Fibroblast of lung (primary cell): ENCODE measurements around the gene SURF6. TPM values are rescaled to one million over a fixed set of nuclear protein-coding genes. Genes with fewer than 3 reads are reported as not detected.

Experiments used
- DNase-seq, 2 donors: peaks; one replicate each; pipeline versions ENCODE4 v3.0.0 to v3.0.0-alpha.2; 2010; ENCODE audit warnings: low read depth in 2 of 2
- H2AFZ ChIP-seq: 2 replicates; pipeline ENCODE4 v1.5.1; 2012; ENCODE audit warnings: low read length, control low read depth, inconsistent platforms
- H3K27ac ChIP-seq: 2 replicates; pipeline ENCODE4 v1.5.1; 2011; ENCODE audit warnings: low read length, control low read depth; ENCODE audit not compliant: insufficient read depth
- H3K27me3 ChIP-seq: 2 replicates; pipeline ENCODE4 v1.5.1; 2011; ENCODE audit warnings: mild to moderate bottlenecking, low read length; ENCODE audit not compliant: control insufficient read depth, insufficient read depth
- H3K36me3 ChIP-seq: 2 replicates; pipeline ENCODE4 v1.5.1; 2011; ENCODE audit warnings: low read length; ENCODE audit not compliant: control insufficient read depth, insufficient read depth
- H3K4me1 ChIP-seq: 2 replicates; pipeline ENCODE4 v1.5.1; 2011; ENCODE audit warnings: low read length; ENCODE audit not compliant: control insufficient read depth, insufficient read depth; ENCODE audit errors: extremely low read depth
- H3K4me2 ChIP-seq: 2 replicates; pipeline ENCODE4 v1.5.1; 2011; ENCODE audit warnings: low read length, control low read depth; ENCODE audit not compliant: insufficient read depth; ENCODE audit errors: extremely low read depth
- H3K4me3 ChIP-seq, 4 experiments: fragments of 200-600 bp in 1 of 4; sonication (generic) in 1 of 4; replicated peaks in 1 of 4; 2 replicates each; pipeline ENCODE4 v1.5.1; 2011 to 2016; ENCODE audit warnings: low read length in 4 of 4, low read depth in 3 of 4, mild to moderate bottlenecking in 3 of 4, control low read depth in 2 of 4, inconsistent platforms in 1 of 4, mixed read lengths in 1 of 4; ENCODE audit not compliant: insufficient read depth in 1 of 4; ENCODE audit errors: control extremely low read depth in 1 of 4
- H3K79me2 ChIP-seq: 2 replicates; pipeline ENCODE4 v1.5.1; 2012; ENCODE audit warnings: mild to moderate bottlenecking, low read length, inconsistent platforms; ENCODE audit not compliant: control insufficient read depth, insufficient read depth
- H3K9ac ChIP-seq: 2 replicates; pipeline ENCODE4 v1.5.1; 2011; ENCODE audit warnings: mild to moderate bottlenecking, low read length, control low read depth; ENCODE audit not compliant: insufficient read depth
- H3K9me3 ChIP-seq: 2 replicates; pipeline ENCODE4 v1.5.1; 2012; ENCODE audit warnings: low read depth, low read length; ENCODE audit not compliant: control insufficient read depth, insufficient read depth
- H4K20me1 ChIP-seq: 2 replicates; pipeline ENCODE4 v1.5.1; 2011; ENCODE audit warnings: low read length; ENCODE audit not compliant: control insufficient read depth, insufficient read depth; ENCODE audit errors: extremely low read depth
- EZH2 ChIP-seq: IDR thresholded peaks from 2 replicates; pipeline ENCODE4 v1.5.1; 2012; ENCODE audit warnings: low read length, control low read depth, mild to moderate bottlenecking; ENCODE audit errors: missing control alignments
- polyA plus RNA-seq, 2 donors: library from polyadenylated mRNA; depleted of rRNA in 1 of 2; stranded (reverse) in 1 of 2; unstranded in 1 of 2; fragments of >200 nt; gene quantifications; 2 replicates each; pipeline ENCODE4 v1.2.1, GENCODE V29; 2011 to 2012; ENCODE audit warnings: missing spikeins in 1 of 2
- total RNA-seq: library from RNA; depleted of rRNA; stranded (reverse); fragments of >200 nt; gene quantifications from 2 replicates; pipeline ENCODE4 v1.2.1, GENCODE V29; 2014
- TF ChIP-seq, protein P1 (sequence below), 2 donors: IDR thresholded peaks in 1 of 2; conservative IDR thresholded peaks in 1 of 2; 1 replicate in 1 of 2; 2 replicates in 1 of 2; pipeline ENCODE4 v1.5.1; 2011 to 2012; ENCODE audit warnings: low read length in 2 of 2, control low read depth in 1 of 2, inconsistent platforms in 1 of 2, low read depth in 1 of 2, mild to moderate bottlenecking in 1 of 2

SURF6 gene
- total and polyA plus RNA-seq, 2 donors (not counting 1 experiment from before 2014, with no cell fraction given): 4.8 to 8.3 TPM

- Histone ChIP-seq H3K4me1 (no peaks in the 10 kb centered on the region), H3K27ac (no peak overlapping the region)
- TF ChIP-seq EZH2: no peak
- TF ChIP-seq, protein P1, sequence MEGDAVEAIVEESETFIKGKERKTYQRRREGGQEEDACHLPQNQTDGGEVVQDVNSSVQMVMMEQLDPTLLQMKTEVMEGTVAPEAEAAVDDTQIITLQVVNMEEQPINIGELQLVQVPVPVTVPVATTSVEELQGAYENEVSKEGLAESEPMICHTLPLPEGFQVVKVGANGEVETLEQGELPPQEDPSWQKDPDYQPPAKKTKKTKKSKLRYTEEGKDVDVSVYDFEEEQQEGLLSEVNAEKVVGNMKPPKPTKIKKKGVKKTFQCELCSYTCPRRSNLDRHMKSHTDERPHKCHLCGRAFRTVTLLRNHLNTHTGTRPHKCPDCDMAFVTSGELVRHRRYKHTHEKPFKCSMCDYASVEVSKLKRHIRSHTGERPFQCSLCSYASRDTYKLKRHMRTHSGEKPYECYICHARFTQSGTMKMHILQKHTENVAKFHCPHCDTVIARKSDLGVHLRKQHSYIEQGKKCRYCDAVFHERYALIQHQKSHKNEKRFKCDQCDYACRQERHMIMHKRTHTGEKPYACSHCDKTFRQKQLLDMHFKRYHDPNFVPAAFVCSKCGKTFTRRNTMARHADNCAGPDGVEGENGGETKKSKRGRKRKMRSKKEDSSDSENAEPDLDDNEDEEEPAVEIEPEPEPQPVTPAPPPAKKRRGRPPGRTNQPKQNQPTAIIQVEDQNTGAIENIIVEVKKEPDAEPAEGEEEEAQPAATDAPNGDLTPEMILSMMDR (conservative IDR thresholded peaks at IDR 0.05 in 1 of 2, IDR thresholded peaks at IDR 0.05 in 1 of 2; ENCODE audit: low read depth in 1 of 2, low read length in 2 of 2): no peak
Observed at GRCh38 chr9:133315997-133316396, 20.0 kb downstream of the SURF6 start.

DNA sequence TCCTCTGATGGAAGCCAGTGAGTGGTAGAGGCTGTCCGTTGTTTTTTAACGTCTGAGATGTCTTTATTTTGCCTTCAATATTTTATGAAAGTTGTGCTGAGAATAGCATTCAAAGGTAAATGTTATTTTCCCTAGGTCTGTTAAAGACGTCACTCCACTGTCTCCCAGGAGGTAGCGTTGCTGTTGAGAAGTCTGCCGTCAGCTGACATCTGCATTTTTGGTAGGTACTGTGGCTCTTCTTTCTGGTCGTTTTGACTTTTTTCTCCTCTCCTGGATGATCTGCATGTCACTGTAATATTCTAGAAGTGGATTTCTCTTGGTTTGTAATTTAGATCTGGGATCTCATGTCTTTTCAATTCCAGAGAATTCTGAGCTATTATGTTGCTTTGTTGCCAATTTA, 26.4 kb downstream of the SURF6 start:
- H2AFZ ChIP-seq: no peak overlapping the region
- no peaks in the 10 kb centered on the region for H3K27me3 ChIP-seq
- TF ChIP-seq, protein P1 (conservative IDR thresholded peaks at IDR 0.05 in 1 of 2, IDR thresholded peaks at IDR 0.05 in 1 of 2; ENCODE audit: low read depth in 1 of 2, low read length in 2 of 2): no peak
- TF ChIP-seq EZH2: no peak

More at GRCh38 chr9:133315997-133316396, 20.0 kb downstream of the SURF6 start:
- H3K27me3 ChIP-seq: no peaks in the 10 kb centered on the region
- no peak overlapping the region for H3K9ac ChIP-seq
- H3K79me2 ChIP-seq: no peaks in the 10 kb centered on the region
- no peaks in the 10 kb centered on the region for H3K9me3 ChIP-seq
- H3K4me2 ChIP-seq: no peak overlapping the region
- no peaks in the 10 kb centered on the region for H3K36me3 ChIP-seq
- H4K20me1 ChIP-seq: no peaks in the 10 kb centered on the region
- H2AFZ ChIP-seq: no peak overlapping the region
- no peak for DNase-seq
- no peak overlapping the region for H3K4me3 ChIP-seq

DNA sequence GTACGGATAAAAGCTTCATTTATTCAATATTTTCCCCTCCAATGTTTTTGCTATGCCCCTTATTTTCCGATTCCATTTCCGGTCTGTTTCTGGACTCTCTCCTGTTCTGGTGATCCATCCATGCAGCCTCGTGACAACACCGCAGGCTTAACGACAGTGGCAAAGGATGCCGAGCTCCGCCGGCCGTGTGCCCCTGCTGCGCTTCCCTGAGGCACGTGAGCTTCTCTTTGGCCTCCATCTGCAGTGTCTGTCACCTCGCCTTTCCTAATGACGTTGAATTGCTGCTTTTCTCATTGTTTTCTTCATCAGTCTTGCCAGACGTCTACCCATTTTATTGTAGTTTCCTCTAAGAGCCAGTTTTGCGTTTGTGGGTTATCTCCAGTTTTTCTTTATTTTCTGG, 28.7 kb downstream of the SURF6 start:
- Histone ChIP-seq H3K36me3 (no peaks in the 10 kb centered on the region), H3K4me1 (no peaks in the 10 kb centered on the region), H3K9ac (no peak overlapping the region), H3K9me3 (no peaks in the 10 kb centered on the region), H2AFZ (no peak overlapping the region), H4K20me1 (no peaks in the 10 kb centered on the region), H3K4me3 (no peak overlapping the region), H3K27me3 (no peaks in the 10 kb centered on the region), H3K27ac (no peak overlapping the region), H3K4me2 (no peak overlapping the region), H3K79me2 (no peaks in the 10 kb centered on the region)
- no peak for DNase-seq
- TF ChIP-seq, protein P1 (conservative IDR thresholded peaks at IDR 0.05 in 1 of 2, IDR thresholded peaks at IDR 0.05 in 1 of 2; ENCODE audit: low read depth in 1 of 2, low read length in 2 of 2): no peak
- TF ChIP-seq EZH2: no peak

More for the DNA sequence above, 26.4 kb downstream of the SURF6 start:
- Histone ChIP-seq H3K36me3 (no peaks in the 10 kb centered on the region), H3K79me2 (no peaks in the 10 kb centered on the region), H3K9me3 (no peaks in the 10 kb centered on the region), H3K4me3 (no peak overlapping the region), H3K4me1 (no peaks in the 10 kb centered on the region), H3K9ac (no peak overlapping the region), H3K4me2 (no peak overlapping the region), H3K27ac (no peak overlapping the region), H4K20me1 (no peaks in the 10 kb centered on the region)
- DNase-seq: no peak
